ENCODE measurements around the gene METTL25.

Gene METTL25

DNA sequence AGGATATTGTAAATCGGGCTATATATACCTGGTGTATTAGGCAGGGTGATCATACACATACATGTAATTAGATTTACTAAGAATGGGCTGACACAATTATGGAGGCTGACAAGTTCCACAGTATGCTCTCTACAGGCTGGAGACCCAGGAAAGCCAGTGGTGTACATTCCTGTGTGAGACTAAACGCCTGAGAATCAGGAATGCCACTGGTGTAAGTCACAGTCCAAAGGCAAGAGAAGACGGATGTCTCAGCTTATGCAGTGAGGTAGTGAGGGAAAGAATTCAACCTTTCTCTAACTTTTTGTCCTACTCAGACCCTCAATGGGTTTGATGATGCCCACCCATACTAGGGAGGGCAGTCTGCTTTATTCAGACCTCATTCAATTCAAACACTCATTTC lies 57.1 kb downstream of the METTL25 start:
- DNase-seq (ENCODE audit: low spot score): no peak
- no peak for TF ChIP-seq CTCF (IDR thresholded peaks at IDR 0.05; ENCODE audit: extremely low read depth, missing control alignments)

- DNase-seq (ENCODE audit: low spot score): no peak
- no peak for TF ChIP-seq CTCF (IDR thresholded peaks at IDR 0.05; ENCODE audit: extremely low read depth, missing control alignments)
These were observed 66.9 kb downstream of the METTL25 start for GRCh38 chr12:82425241-82425640.

DNA sequence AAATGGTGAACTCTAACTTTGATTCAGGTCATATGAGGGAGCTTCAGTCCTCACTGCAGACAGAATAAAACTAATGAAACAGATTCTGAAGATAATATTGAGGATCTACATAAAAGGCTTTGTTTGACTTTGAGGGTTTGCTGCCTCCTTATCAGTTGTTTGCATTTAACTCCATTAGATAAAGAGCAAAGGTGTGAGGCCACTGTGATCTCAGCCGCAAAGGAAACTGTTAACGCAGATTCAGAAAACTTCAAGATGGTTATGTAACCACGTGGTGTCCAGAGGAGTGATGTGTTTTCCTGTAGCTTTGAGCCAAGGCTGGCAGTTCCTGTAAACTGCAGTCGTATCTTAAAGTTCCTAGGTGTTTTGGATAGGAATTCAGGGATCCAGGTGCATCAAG lies 67.8 kb downstream of the METTL25 start:
- TF ChIP-seq CTCF (IDR thresholded peaks at IDR 0.05; ENCODE audit: extremely low read depth, missing control alignments): no peak

GRCh38 chr12:82426586-82426985 lies 68.3 kb downstream of the METTL25 start:
- no peak for DNase-seq (ENCODE audit: low spot score)
- no peak for TF ChIP-seq CTCF (IDR thresholded peaks at IDR 0.05; ENCODE audit: extremely low read depth, missing control alignments)

More for the DNA sequence above, 67.8 kb downstream of the METTL25 start:
- no peak for DNase-seq (ENCODE audit: low spot score)

DNA sequence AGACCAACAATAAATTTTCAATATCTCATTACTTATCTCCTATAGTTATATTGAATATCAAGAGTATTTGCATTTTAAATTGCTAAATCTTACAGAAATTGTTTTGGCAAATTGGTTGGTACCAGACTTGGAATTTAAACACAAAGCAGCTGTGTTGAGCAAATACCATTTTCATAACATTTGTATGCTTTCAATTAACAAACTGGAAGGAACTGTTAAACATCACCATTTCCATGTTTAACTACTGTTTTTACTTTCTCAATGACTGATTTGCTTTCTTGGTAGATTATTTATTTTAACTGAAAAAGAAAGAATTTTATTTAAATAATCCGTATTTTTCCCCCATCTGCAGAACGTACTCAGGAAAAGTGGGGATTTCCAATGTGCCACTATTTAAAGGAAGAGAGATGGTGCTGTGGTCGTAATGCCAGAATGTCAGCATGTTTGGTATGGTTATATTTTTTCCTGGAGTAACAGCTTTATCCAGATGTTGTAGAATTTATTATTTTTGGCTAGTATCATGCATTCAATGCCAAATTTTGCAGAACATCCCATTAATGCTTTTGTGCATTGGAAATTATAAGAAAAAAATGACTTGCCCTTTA lies 72.3 kb downstream of the METTL25 start:
- TF ChIP-seq CTCF (IDR thresholded peaks at IDR 0.05; ENCODE audit: extremely low read depth, missing control alignments): no peak
- no peak for DNase-seq (ENCODE audit: low spot score)

- DNase-seq (ENCODE audit: low spot score): no peak
- TF ChIP-seq CTCF (IDR thresholded peaks at IDR 0.05; ENCODE audit: extremely low read depth, missing control alignments): no peak
These were observed 76.1 kb downstream of the METTL25 start for GRCh38 chr12:82434392-82434911.

- TF ChIP-seq CTCF (IDR thresholded peaks at IDR 0.05; ENCODE audit: extremely low read depth, missing control alignments): no peak
- DNase-seq (ENCODE audit: low spot score): no peak
These were observed 78.0 kb downstream of the METTL25 start for GRCh38 chr12:82436354-82436753.
